ENCODE results near the gene EXOC4. TPM values are rescaled to one million over a fixed set of nuclear protein-coding genes. Genes with fewer than 3 reads are reported as not detected.

Gene EXOC4
- total RNA-seq, 1 experiment from 2014 or later = 65.1 TPM

- in situ Hi-C loops (cut with HindIII; ENCODE audit: low pct_unique_long_range_greater_than_20kb, low sequenced_read_pairs) = no loop called here
- no peak for DNase-seq (ENCODE audit: low read depth)
Observed at GRCh38 chr7:133497061-133497460, 244.2 kb downstream of the EXOC4 start.

DNA sequence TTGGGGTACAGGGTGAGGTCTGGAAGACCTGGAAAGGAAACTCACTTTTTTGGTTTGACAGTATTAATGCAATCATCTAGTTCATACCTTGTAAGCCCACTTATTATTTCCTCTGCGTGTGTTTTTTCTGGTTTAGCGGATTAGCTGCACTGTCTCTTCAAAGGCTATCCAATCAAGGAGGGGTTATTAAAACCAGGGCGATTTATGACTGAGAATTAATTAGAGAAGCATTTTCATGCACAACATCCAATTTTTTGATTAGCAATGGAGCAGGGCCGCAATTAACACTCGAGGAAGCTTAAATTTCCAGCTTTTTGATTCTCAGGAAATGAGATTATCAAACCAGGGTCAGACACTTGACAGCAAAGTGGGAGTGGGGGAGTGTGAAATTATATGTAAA lies 248.9 kb downstream of the EXOC4 start:
- in situ Hi-C loops (cut with HindIII; ENCODE audit: low pct_unique_long_range_greater_than_20kb, low sequenced_read_pairs) = no loop called here
- no peak for DNase-seq (ENCODE audit: low read depth)

DNA sequence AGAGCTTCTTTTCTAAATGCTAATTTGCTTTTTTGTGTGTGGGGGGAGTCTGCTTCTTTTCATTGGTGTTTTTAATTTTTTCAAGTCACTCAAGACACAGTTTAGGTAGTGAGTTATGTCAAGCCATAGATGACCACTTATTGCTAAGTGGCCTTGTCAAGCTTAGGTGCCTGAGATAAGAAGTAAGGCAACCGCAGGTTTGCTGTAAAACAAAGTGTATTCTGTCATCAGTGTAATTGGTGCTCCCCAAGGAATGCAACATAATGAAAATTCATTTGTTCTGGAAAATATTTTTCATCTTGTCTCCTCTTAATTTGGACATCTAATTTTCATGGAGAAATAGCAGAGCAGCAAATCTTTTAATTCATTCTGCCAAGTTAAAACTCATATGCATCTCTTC lies 249.6 kb downstream of the EXOC4 start:
- DNase-seq (ENCODE audit: low read depth) = no peak
- in situ Hi-C loops (cut with HindIII; ENCODE audit: low pct_unique_long_range_greater_than_20kb, low sequenced_read_pairs) = no loop called here

DNA sequence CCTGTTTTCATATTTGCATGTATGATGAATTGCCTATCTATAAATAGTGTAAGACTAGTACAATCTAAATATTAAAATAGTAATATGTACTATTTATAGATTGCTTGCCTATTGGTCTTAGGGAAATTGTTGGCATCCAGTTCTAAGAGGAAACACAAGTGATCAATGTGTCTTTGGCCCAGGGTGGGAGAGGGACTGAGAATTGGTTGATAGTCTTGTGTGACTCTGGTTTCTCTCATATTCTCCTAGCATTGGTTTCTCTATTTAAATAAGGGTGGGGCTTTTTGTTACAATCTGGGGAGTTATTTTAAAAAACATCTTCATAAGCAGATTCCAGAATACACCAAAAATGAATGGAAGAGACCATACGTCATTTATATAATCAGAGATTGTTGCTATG lies 250.1 kb downstream of the EXOC4 start:
- no peak for DNase-seq (ENCODE audit: low read depth)
- in situ Hi-C loops (cut with HindIII; ENCODE audit: low pct_unique_long_range_greater_than_20kb, low sequenced_read_pairs) = no loop called here

- no peak for DNase-seq (ENCODE audit: low read depth)
- in situ Hi-C loops (cut with HindIII; ENCODE audit: low pct_unique_long_range_greater_than_20kb, low sequenced_read_pairs) = no loop called here
Observed at GRCh38 chr7:133504825-133505224, 251.9 kb downstream of the EXOC4 start.

DNA sequence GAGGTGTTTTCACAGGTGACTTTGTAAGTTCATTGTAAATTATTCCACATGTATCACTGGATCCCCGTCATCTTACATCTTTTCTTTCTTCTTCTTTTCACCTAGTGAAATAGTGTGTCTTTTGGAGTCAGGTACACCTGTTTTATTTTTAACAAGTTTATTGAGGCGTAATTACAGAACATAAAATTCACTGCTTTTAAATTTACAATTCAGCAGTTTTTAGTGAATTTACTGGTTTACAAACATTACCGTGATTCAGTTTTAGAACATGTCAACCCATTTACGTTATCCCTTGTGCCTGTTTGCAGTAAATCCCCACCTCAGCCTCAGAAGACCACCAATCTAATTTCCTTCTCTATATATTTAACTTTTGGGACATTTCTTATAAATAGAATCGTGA lies 256.9 kb downstream of the EXOC4 start:
- in situ Hi-C loops (cut with HindIII; ENCODE audit: low pct_unique_long_range_greater_than_20kb, low sequenced_read_pairs) = no loop called here
- no peak for DNase-seq (ENCODE audit: low read depth)

DNA sequence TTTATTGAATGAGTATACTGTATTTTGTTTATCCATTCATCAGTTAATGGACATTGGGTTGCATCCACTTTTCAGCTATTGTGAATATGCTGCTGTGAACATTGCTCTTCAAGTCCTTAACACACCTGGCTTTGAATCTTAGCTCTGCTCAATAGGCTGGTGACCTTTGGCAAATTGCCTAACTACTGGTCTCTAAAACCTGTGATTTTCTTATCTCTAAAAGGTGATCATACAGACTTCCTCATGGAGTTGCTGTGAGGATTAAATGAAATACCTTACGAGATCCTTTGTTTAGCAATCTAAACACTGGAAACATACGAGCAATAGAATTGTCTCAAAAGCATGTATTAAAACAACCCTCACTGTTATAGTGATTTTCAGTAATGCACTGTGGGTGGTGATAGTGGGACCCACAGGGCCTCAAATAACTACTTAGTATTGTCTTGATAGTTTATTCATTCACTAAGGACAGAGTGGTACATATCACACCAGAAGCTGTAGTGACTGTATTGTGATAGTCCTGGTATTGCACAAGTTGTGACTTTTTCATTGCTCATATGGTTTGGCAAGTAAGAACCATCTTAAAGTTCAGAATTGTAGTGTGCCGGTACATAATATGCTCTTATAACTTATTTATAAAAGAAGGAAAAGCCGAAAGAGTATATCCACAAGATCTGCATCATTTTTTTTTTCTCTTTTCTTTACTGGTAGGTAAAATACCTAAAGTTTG lies 257.6 kb downstream of the EXOC4 start:
- DNase-seq (ENCODE audit: low read depth) = no peak
- in situ Hi-C loops (cut with HindIII; ENCODE audit: low pct_unique_long_range_greater_than_20kb, low sequenced_read_pairs) = no loop called here

- no peak for DNase-seq (ENCODE audit: low read depth)
- in situ Hi-C loops (cut with HindIII; ENCODE audit: low pct_unique_long_range_greater_than_20kb, low sequenced_read_pairs) = no loop called here
Observed at GRCh38 chr7:133511252-133511651, 258.4 kb downstream of the EXOC4 start.

GRCh38 chr7:133511708-133512107 lies 258.8 kb downstream of the EXOC4 start:
- DNase-seq (ENCODE audit: low read depth) = no peak
- in situ Hi-C loops (cut with HindIII; ENCODE audit: low pct_unique_long_range_greater_than_20kb, low sequenced_read_pairs) = no loop called here

GRCh38 chr7:133512560-133512959 lies 259.7 kb downstream of the EXOC4 start:
- in situ Hi-C loops (cut with HindIII; ENCODE audit: low pct_unique_long_range_greater_than_20kb, low sequenced_read_pairs) = no loop called here
- DNase-seq (ENCODE audit: low read depth) = peak; percentile 67

- peak; percentile 6 for DNase-seq (ENCODE audit: low read depth)
- in situ Hi-C loops (cut with HindIII; ENCODE audit: low pct_unique_long_range_greater_than_20kb, low sequenced_read_pairs) = no loop called here
Observed at GRCh38 chr7:133513608-133514007, 260.7 kb downstream of the EXOC4 start.

DNA sequence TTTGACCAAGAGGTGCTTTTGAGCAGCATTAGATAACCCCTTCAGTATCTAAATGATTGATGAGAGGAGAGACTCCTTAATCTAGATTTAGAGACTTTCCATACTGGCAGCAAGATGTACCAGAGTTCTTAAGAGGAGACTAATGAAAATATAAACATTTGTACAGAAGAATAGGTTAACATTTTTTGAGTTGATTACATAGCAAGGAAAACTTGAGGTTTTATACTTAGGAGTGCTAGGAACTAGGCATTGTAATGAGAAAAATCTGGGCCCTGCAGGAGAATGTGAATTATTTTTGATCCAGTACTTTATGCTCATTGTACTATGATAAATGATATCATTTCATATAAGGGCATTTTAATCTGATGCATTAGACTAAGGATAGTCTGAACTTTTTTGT lies 261.7 kb downstream of the EXOC4 start:
- no peak for DNase-seq (ENCODE audit: low read depth)
- in situ Hi-C loops (cut with HindIII; ENCODE audit: low pct_unique_long_range_greater_than_20kb, low sequenced_read_pairs) = no loop called here

DNA sequence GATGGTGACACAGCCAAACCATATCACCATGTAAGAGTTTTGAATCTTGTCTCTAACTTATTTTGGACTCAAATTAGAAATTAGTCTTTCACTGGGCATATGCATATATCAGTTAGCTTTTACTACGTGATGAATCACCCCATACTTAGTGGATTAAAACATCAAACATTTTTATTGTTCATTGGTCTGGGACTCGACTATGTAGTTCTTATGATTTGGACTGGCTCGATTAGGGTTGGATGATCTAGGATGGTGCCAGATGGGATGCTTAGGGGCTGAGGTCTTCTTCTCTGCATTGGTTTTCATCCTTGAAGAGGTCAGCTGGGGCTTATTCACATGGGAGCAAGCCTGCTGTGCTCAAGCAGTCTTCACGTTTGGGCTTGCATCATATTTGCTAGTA lies 264.9 kb downstream of the EXOC4 start:
- no peak for DNase-seq (ENCODE audit: low read depth)
- in situ Hi-C loops (cut with HindIII; ENCODE audit: low pct_unique_long_range_greater_than_20kb, low sequenced_read_pairs) = no loop called here

GRCh38 chr7:133518718-133519117 lies 265.8 kb downstream of the EXOC4 start:
- in situ Hi-C loops (cut with HindIII; ENCODE audit: low pct_unique_long_range_greater_than_20kb, low sequenced_read_pairs) = no loop called here
- no peak for DNase-seq (ENCODE audit: low read depth)

- in situ Hi-C loops (cut with HindIII; ENCODE audit: low pct_unique_long_range_greater_than_20kb, low sequenced_read_pairs) = no loop called here
- no peak for DNase-seq (ENCODE audit: low read depth)
Observed at GRCh38 chr7:133520248-133520647, 267.4 kb downstream of the EXOC4 start.

DNA sequence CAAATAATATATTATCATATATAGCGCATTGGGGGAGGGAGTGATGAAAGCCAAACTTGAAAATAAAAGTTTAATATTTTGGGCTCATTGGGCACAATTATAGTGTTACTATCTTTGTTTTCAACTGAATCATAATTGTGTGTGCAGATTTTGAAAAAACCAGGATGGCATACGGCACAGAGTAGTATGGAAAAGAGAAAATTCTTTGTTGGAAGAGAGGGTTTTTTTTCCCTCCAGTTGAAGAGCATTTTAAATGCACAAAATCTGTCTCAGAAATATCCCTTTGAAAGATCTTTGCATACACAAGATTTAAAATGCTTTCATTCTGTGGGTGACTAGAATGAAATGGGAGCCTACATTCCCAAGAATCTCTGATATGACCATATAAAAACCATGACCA lies 269.6 kb downstream of the EXOC4 start:
- DNase-seq (ENCODE audit: low read depth) = no peak
- in situ Hi-C loops (cut with HindIII; ENCODE audit: low pct_unique_long_range_greater_than_20kb, low sequenced_read_pairs) = no loop called here

- in situ Hi-C loops (cut with HindIII; ENCODE audit: low pct_unique_long_range_greater_than_20kb, low sequenced_read_pairs) = no loop called here
- DNase-seq (ENCODE audit: low read depth) = no peak
Observed at GRCh38 chr7:133528796-133529195, 275.9 kb downstream of the EXOC4 start.

DNA sequence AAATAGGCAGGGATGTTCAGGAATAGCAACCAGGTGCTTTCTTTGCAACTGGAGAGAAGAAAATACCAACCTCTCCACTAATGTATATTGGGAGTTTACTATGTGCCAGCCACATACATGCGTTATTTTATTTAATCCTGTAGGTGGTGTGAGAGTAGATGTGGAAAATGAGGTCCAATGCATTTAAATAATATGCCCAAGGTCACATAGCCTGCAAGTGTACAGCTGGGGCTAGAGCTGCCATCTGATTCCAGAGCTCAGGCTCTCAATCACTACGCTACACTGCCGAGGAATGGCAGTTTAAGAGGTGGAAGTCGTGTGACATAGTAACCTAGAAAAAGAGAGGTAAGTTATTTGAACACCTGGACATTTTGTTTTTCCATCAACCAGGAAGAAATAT lies 277.0 kb downstream of the EXOC4 start:
- in situ Hi-C loops (cut with HindIII; ENCODE audit: low pct_unique_long_range_greater_than_20kb, low sequenced_read_pairs) = no loop called here
- DNase-seq (ENCODE audit: low read depth) = no peak

DNA sequence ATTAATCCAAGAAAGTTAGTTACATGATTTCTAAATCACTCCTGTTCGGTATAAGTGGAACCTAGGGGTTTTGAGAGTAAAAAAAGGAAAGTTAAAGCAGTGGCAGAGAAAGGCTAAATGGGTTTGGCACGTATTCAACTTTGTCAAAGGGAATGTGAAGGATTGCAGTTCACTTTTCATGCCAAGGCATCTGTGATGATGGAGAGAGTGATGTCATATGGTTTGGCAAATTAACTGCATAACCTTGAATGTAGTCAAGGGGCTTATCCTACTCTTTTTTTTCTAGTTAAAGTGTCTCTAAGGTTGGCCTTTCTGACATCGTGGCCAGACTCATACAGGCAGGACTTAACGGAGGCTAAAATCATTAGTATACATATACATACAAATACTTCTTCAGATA lies 277.8 kb downstream of the EXOC4 start:
- in situ Hi-C loops (cut with HindIII; ENCODE audit: low pct_unique_long_range_greater_than_20kb, low sequenced_read_pairs) = no loop called here
- no peak for DNase-seq (ENCODE audit: low read depth)

DNA sequence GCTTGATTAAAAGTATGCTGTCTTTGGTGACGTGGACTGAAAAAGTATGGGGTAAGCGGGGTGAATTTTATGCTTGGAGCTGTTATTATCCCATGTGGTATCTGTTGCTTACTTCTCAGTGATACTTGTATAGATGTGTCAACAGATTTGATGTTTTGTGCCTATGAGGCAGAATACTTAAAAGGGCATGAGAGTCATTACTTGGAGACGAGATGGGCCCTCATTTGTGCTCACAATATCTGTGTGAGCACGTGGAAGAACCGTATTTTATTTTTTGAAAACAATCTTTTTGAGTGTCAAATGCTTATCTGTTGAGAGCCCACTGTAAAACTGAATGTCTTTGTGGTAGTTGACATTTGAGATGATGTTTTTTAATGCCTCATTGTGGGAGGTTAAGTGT lies 281.9 kb downstream of the EXOC4 start:
- in situ Hi-C loops (cut with HindIII; ENCODE audit: low pct_unique_long_range_greater_than_20kb, low sequenced_read_pairs) = no loop called here
- DNase-seq (ENCODE audit: low read depth) = no peak

DNA sequence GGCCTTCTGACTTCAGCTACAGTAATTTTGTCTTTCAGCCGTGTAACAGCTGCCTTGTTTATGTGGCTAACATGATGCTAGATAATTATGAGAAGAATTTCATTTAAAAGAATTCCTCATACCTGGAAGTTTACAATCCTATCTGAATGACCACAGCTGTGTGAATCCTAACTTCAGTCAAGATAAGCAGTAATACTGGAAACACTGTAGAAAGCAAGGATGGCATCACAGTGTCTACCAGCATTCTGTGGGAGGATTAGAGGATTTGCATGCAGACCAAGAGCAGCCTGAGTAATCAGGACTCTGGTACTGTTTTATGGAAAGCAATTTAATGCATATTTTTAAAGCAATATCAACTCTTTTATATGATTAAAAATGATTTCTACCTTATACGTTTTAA lies 282.4 kb downstream of the EXOC4 start:
- in situ Hi-C loops (cut with HindIII; ENCODE audit: low pct_unique_long_range_greater_than_20kb, low sequenced_read_pairs) = no loop called here

More for the DNA sequence above, 282.4 kb downstream of the EXOC4 start:
- no peak for DNase-seq (ENCODE audit: low read depth)

Measured in Caki2 (cell line).